Mesodermal cell (in vitro differentiated cells): ENCODE data around the gene SSX3.

Experiments used
- H3K27ac ChIP-seq: 2 replicates; pipeline ENCODE4 v1.7.0; 2013; ENCODE audit warnings: mild to moderate bottlenecking, low read depth, low read length, moderate library complexity; ENCODE audit not compliant: severe bottlenecking
- H3K36me3 ChIP-seq: 2 replicates; pipeline ENCODE4 v1.7.1; 2013; ENCODE audit warnings: mild to moderate bottlenecking, low read length, moderate library complexity; ENCODE audit not compliant: control insufficient read depth, insufficient read depth
- H3K4me1 ChIP-seq: one replicate; pipeline ENCODE4 v1.7.1; 2013; ENCODE audit warnings: mild to moderate bottlenecking, low read length; ENCODE audit not compliant: insufficient read depth, control insufficient read depth, poor library complexity, severe bottlenecking
- H3K4me3 ChIP-seq: 2 replicates; pipeline ENCODE4 v1.7.0; 2013; ENCODE audit warnings: low read length, control low read depth, mild to moderate bottlenecking; ENCODE audit not compliant: insufficient read depth, poor library complexity, severe bottlenecking; ENCODE audit errors: extremely low read depth
- H3K9me3 ChIP-seq: 2 replicates; pipeline ENCODE4 v1.7.1; 2013; ENCODE audit warnings: mild to moderate bottlenecking, low read length, moderate library complexity; ENCODE audit not compliant: control insufficient read depth
- WGBS, 2 experiments: methylation state at CpG; one replicate each; pipeline ENCODE4 v1.1.5; 2013; ENCODE audit warnings: missing lambda C conversion rate in 2 of 2; ENCODE audit not compliant: insufficient coverage in 2 of 2; 5-methylcytosine and 5-hydroxymethylcytosine counted together

SSX3 gene

GRCh38 chrX:48306175-48306574, 50.3 kb downstream of the SSX3 start:
- 84 to 100% methylated on average over 4 to 7 of the region's 11 CpGs for WGBS, 2 experiments
- H3K4me1 ChIP-seq: no peaks in the 10 kb centered on the region
- H3K9me3 ChIP-seq: no peaks in the 10 kb centered on the region
- H3K27ac ChIP-seq: no peak overlapping the region
- no peaks in the 10 kb centered on the region for H3K36me3 ChIP-seq
- H3K4me3 ChIP-seq: no peak overlapping the region
